ENCODE data around the gene CADM1.

CADM1 gene

GRCh38 chr11:115198321-115198741 is 305.9 kb downstream of the CADM1 start:
- DNase-seq: no peak

- DNase-seq: no peak
Observed at GRCh38 chr11:115197433-115197832, 306.8 kb downstream of the CADM1 start.

DNA sequence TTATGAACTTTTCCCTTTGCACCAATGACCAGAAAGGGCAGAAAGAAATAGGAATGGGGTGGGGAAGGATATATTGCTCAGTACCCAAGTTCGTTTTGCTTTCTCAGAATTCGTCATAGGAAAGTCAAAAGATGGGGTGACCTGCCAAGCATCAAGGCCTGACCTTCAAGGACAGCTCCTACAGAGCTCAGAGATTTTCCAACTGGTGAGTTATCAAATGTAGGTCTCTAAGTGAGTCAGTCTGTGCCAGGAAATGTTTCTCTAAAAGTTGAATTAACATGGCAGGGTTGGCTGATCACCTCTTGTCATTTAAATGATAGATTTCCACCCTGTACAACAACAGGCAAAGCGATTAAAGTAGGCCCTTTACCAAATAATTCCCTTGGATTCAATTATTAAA is 307.2 kb downstream of the CADM1 start:
- no peak for DNase-seq

GRCh38 chr11:115194802-115195110 is 309.5 kb downstream of the CADM1 start:
- DNase-seq: no peak

DNA sequence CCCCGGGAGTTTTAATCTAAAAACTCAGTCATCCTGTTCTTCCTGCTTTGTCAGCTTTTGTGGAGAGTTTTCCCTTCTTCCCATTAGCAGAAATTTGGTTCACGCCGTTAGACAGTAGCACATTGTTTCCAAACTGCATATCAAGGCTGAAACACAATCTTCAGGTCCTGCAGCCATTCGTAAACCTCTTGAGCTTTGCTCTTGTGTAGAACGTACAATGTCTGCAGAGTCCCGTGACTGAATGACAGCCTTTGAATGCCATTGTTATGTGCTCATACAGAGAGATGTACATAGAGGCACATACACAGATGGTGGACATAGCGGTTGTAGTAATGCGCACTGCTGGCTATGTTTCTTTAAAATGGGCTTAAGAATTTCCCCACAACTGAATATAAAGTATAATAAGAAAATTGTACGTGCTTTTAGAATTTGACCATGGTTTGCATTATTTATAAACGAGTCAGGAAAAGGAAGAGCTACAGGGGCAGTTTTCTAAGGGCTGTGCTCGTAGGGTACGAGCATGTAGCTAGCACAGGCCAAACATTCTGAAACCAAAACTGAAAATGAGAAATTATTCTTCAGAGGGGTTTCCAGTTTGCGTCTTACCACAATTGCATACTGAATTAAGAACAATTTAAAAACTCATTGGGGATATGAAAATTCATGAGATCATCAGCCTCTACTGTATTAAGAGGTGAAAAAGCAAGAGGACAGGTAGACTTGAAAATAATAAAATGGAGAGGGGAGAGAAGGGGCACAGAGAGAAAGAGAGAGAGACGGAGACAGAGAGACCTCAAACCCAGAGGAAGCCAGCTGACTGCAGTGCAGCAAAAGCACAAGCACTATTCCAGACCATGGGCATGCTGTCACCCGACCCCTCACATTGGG is 310.1 kb downstream of the CADM1 start:
- no peak for DNase-seq

GRCh38 chr11:115191761-115192160 is 312.5 kb downstream of the CADM1 start:
- DNase-seq: no peak

DNA sequence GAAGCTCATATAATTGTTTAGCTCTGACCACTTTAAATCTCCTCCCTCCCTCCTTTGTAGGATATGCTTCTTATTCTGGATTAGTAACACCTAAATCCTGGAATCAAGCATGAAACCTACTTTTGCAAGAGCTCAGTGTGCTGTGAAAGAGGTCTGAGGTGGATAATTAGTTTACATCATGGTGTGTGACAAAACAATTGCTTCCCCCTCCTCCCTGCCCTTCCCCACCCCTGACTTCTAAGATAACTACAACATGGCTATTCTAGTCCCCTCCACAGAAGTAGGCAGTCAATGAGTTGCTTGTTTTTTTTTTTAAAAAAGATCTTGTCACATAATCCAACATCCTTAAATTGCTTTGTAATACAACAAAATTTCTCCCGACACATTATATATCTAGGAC is 314.0 kb downstream of the CADM1 start:
- no peak for DNase-seq

- no peak for DNase-seq
Observed at GRCh38 chr11:115188898-115189278, 315.3 kb downstream of the CADM1 start.

DNA sequence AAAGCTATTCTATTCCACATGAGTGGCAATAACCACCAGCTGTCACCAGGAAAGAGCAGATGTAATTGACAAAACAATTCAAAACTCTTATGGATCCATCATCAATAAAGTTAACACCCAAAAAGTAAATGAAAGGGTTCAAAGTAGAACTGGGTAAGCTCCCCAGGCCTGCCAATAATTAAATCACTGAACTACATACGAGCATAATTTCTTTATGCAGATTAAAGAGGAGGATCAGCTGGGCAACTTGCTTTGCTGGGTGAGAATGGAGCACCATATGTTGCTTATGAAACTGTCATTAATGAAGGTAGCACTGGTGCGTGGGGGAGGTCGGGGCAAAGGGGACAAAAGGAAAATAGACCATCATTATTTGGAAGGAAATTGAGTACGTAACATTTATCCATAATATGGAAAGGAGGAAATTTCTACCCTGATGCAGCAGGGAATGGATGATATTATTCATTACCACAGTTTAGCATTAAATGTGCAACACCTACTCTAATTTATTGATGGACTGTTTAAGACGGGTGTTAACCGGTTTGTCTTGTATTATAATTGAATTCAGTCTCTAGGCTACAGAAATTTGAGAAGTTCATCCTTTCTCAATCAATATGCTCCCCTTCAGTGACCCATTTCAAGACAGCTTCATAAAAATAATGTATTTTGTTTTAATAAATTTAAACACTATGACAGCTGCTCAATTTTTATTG is 315.9 kb downstream of the CADM1 start:
- no peak for DNase-seq

DNA sequence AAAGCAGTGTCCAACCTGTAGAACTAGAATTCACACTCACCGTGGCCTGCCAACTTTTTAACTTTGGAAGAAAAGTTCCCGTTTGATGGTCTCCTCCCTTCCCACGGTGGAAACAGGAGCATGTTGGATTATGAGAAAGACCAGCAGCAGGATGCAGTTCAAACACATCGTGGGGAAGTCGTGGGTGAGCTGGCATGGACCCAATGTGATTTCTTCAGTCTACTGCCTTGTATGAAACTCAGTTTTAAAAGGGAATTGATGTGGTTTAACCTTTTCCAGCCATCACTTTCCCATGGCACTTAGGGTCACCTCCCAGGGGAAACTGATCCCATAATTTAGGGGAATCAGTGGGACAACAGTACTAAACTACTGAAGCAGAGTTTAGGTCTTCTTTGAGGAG is 318.3 kb downstream of the CADM1 start:
- no peak for DNase-seq

GRCh38 chr11:115185507-115185906 is 318.7 kb downstream of the CADM1 start:
- no peak for DNase-seq

GRCh38 chr11:115184901-115185300 is 319.3 kb downstream of the CADM1 start:
- DNase-seq: no peak

DNA sequence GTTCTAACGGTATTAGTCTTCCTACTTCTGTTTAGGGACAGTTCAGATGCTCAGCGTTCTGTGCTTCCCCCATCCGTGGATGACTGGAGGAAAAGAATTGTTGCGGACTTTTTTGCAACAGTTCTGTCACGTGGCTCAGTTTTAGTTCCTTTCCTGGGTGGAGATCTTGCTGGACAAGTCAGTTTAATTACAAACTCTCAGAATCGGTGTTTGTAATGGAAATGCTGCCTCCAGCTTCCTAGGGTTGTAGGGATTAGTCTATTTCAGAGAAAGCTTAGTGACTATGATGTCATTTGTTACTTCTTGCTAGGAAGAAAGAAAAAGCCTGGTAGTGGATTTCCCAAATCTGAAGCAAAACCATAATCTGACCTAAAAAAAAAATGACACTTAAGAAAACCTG is 320.4 kb downstream of the CADM1 start:
- DNase-seq: no peak

GRCh38 chr11:115183136-115183535 is 321.1 kb downstream of the CADM1 start:
- DNase-seq: no peak

DNA sequence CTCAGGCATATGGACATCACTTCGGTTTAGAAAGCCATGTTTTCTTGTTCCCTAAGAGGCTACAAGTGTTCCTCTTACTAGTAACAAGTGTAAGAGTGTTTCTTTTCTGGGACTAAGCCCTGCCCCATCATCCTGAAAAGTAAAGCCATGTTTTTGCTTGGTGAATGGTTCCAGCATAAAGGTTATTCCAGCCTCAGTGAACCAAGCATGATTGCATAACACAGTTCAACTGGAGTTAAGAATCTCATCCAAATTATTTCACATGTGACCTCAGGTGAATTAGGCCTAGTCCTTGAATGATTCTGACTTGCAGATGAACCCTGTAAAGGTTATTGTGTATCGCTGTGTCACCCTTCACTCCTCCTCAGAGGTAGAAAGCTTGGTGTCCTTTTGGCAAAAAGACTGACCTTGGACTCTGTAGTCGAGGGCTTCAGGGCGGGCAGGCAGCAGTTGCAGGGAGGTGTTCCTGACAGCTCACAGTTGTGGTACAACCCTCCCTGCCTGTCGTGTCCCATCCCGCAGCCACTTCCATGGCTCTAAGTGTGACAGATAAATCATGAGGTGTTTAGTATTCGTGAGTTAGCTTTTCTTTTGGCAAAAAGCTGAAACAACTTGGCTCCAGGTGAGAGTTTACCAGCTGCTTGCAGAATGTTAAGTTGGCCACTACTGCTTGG is 321.8 kb downstream of the CADM1 start:
- DNase-seq: no peak

DNA sequence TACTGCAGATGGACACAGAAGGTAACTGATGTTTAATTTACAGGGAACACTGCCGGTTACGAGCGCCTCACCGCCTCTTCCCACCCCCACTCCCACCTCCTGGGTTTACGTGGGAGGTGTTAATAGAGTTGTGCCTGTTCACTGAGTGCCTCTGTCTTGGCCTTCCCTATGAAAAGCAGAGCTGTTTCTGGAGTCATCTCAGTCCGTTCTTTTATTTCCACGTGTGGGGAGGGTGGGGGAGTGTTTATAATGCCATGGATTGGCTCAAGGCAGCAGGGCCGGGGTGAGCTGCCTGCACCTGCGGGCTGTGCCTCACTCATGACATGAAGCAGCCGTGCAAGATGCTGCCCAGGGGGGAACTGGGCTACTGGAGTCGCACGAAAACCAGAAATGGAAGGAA is 322.7 kb downstream of the CADM1 start:
- DNase-seq: no peak

DNA sequence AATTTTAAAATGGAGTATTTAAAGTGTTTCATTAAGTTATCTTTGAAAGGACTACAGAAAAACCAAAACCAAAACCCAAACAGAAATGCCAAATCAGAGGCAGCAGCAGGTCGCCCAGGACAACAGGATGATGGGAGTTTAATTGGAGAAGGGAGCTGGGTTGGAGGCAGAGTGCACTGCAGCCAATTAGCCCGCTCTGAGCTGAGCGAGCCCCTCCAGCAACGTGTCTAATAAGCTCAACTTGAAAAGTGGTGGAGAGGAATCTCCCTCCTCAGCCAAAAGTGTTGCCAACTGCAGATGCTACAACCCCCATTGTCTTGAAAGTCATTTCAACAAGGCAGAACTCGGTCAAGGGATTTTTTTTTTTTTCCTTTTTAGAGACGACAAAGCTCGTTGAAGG is 323.9 kb downstream of the CADM1 start:
- no peak for DNase-seq

DNA sequence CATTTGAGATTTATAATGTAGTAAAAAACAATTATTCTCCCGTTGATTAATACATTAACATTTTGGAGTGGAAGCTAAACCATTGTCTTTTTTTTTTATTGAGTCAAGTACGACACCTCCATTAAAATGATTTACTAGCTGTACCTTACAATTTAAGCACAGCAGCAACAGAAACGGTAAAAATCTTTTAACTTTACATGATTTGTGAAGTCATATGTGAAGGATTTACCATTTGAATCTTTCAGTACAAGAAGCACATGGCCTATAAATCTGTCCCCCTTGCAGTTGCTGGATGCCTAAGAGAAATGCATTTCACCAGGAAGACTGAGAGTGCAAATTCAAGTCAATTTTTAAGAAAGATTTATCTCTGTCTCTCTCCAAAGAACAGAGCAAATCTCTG is 324.6 kb downstream of the CADM1 start:
- no peak for DNase-seq

- DNase-seq: no peak
Observed at GRCh38 chr11:115178705-115179104, 325.5 kb downstream of the CADM1 start.

GRCh38 chr11:115173136-115173535 is 331.1 kb downstream of the CADM1 start:
- DNase-seq: no peak

DNA sequence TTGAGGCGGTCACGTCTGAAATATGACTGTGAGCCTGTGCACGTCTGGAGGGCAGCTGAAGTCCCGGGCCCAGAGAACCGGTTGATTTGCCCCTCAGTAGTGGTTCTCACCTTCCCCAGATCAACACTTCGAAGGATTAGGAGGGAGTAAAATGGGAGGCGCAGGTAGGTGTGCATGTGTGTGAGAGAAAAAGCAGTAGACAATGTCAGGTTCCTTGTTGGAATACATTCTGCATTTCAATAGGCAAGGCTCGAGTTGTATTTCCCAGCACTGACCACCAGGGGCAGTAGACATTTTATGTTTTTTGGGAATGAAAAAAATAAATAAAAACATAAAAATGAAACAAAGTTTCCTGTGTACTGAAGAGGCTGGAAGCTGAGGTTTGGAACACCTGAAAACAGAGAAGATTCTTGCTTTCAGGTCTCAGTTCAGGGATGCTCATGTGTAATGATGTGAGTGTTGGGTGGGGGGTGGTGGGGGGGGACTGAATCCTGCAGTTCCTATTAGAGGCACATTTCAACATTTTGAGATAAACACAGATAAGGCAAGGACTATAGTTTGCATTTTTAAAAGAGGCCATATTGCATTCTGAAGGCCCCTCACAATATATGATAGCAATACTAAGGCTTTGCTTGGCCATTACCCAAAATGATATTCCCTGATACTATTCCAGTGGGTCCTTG is 333.9 kb downstream of the CADM1 start:
- DNase-seq: no peak

DNA sequence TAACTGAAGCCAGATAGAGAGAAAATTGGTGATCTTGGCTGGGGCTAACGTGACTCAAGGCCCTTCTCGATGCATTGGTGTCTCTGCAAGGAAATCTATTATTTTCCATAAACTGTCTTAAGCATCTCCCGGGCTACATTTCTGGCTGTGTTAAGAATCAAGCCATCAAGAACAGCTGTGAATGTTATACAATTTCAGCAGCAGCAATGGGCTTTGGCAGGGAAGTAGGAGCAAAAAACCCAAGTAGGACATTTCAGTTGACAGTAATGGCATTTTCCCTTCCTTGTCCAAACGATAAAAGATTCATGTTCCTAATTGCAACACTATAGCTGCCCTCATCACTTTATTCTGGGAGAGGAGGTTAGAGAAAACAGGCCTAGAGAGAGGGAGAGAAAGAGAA is 335.0 kb downstream of the CADM1 start:
- no peak for DNase-seq

DNA sequence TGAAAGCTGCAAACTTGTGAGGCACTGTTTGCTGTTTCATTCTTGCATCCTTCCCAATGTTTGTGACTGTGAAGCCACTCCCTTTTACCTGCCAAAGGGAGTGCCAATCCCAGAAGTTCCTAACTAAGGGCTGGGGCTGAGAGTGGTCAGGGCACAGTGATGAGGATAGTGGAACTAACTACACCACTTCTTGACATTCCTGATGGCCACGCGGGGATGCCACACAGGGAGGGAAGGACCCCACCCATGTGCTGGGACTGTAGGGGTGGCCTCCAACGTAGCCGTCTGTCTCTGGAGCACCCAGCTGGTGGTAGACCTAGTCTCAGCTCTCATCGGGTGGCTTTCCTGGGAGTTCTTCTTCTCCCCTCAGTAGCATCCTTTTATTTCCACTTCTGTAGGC is 335.5 kb downstream of the CADM1 start:
- DNase-seq: no peak

All from stimulated activated CD4-positive, alpha-beta T cell treated with anti-CD3 and anti-CD28 coated beads, Interleukin-12 subunit alpha, Interleukin-12 subunit beta, amount 100 ng/mL, for 4 hours (primary cell).